Neural cell (in vitro differentiated cells): ENCODE measurements around the gene ENPP7. TPM values are rescaled to one million over a fixed set of nuclear protein-coding genes. Genes with fewer than 3 reads are reported as not detected.

Source experiments
- H2AFZ ChIP-seq: fragments of 200-600, 300-800 bp; sonication (generic), shearing (Covaris generic); 2 replicates; pipeline ENCODE4 v1.6.0; 2014; ENCODE audit warnings: low read depth, mild to moderate bottlenecking, antibody characterized with exemption, low read length, moderate library complexity
- H3F3A ChIP-seq: fragments of 200-600 bp; shearing (Covaris generic); 2 replicates; pipeline ENCODE4 v1.6.1; 2016; ENCODE audit warnings: mild to moderate bottlenecking, moderate library complexity, mixed read lengths, antibody characterized with exemption, low read length; ENCODE audit not compliant: insufficient read depth, poor library complexity, severe bottlenecking
- H3K27ac ChIP-seq: fragments of 200-600, 300-800 bp; sonication (generic), shearing (Covaris generic); 2 replicates; pipeline ENCODE4 v1.5.1; 2014; ENCODE audit warnings: mild to moderate bottlenecking, low read length, moderate library complexity
- H3K27me3 ChIP-seq: fragments of 300-800, 200-600 bp; sonication (generic), shearing (Covaris generic); 2 replicates; pipeline ENCODE4 v1.6.0; 2014; ENCODE audit warnings: mild to moderate bottlenecking, low read depth, low read length, moderate library complexity; ENCODE audit not compliant: insufficient read depth
- H3K36me3 ChIP-seq: fragments of 300-800, 200-600 bp; sonication (generic), shearing (Covaris generic); 2 replicates; pipeline ENCODE4 v1.5.1; 2014; ENCODE audit warnings: mild to moderate bottlenecking, antibody characterized with exemption, low read length, moderate library complexity; ENCODE audit not compliant: insufficient read depth
- H3K4me2 ChIP-seq: fragments of 300-800, 200-600 bp; sonication (generic), shearing (Covaris generic); 2 replicates; pipeline ENCODE4 v1.6.0; 2014; ENCODE audit warnings: mild to moderate bottlenecking, low read length
- H3K4me3 ChIP-seq: fragments of 300-800, 200-600 bp; sonication (generic), shearing (Covaris generic); 2 replicates; pipeline ENCODE4 v1.5.1; 2014; ENCODE audit warnings: mild to moderate bottlenecking, low read length, moderate library complexity
- H3K79me2 ChIP-seq: fragments of 200-600 bp; shearing (Covaris generic); replicated peaks from 2 replicates; pipeline ENCODE4 v1.6.0; 2014; ENCODE audit warnings: mild to moderate bottlenecking, low read length, moderate library complexity; ENCODE audit not compliant: insufficient read depth
- H3K9ac ChIP-seq: fragments of 300-800, 200-600 bp; sonication (generic), shearing (Covaris generic); 2 replicates; pipeline ENCODE4 v1.6.1; 2016; ENCODE audit warnings: mild to moderate bottlenecking, low read length, mixed read lengths
- H3K9me2 ChIP-seq: fragments of 200-600 bp; shearing (Covaris generic); 2 replicates; pipeline ENCODE4 v1.6.1; 2016; ENCODE audit warnings: mild to moderate bottlenecking, low read length, mixed read lengths; ENCODE audit not compliant: insufficient read depth
- H3K9me3 ChIP-seq: fragments of 200-600, 300-800 bp; sonication (generic), shearing (Covaris generic); 2 replicates; pipeline ENCODE4 v1.6.1; 2016; ENCODE audit warnings: mild to moderate bottlenecking, mixed run types, low read length, moderate library complexity, mixed read lengths
- H4K20me1 ChIP-seq: fragments of 200-600 bp; shearing (Covaris generic); 2 replicates; pipeline ENCODE4 v1.6.1; 2016; ENCODE audit warnings: mild to moderate bottlenecking, mixed run types; ENCODE audit not compliant: insufficient read depth
- EP300 ChIP-seq: fragments of 450-650 bp; conservative IDR thresholded peaks from 2 replicates; pipeline ENCODE4 v1.6.1; 2014; ENCODE audit warnings: antibody characterized with exemption, mild to moderate bottlenecking, moderate library complexity; ENCODE audit not compliant: poor library complexity, severe bottlenecking
- EZH2 ChIP-seq: fragments of 200-600, 300-800 bp; shearing (Covaris generic), sonication (generic); IDR thresholded peaks from 2 replicates; pipeline ENCODE4 v1.6.1; 2014; ENCODE audit warnings: antibody characterized with exemption, low read length, borderline replicate concordance, mild to moderate bottlenecking; ENCODE audit not compliant: insufficient read depth, poor library complexity, severe bottlenecking
- MXI1 ChIP-seq: fragments of 450-650 bp; conservative IDR thresholded peaks from 2 replicates; pipeline ENCODE4 v1.6.1; 2014; ENCODE audit warnings: antibody characterized with exemption, mild to moderate bottlenecking; ENCODE audit not compliant: poor library complexity, severe bottlenecking
- POLR2AphosphoS5 ChIP-seq: IDR thresholded peaks from 2 replicates; pipeline ENCODE4 v1.6.1; 2012
- RAD21 ChIP-seq: fragments of 450-650 bp; conservative IDR thresholded peaks from 2 replicates; pipeline ENCODE4 v1.6.1; 2014; ENCODE audit warnings: antibody characterized with exemption, mild to moderate bottlenecking, moderate library complexity
- REST ChIP-seq: IDR thresholded peaks from 2 replicates; pipeline ENCODE4 v1.6.1; 2012; ENCODE audit warnings: borderline replicate concordance
- SMC3 ChIP-seq: fragments of 450-650 bp; conservative IDR thresholded peaks from 2 replicates; pipeline ENCODE4 v1.6.1; 2014; ENCODE audit warnings: antibody characterized with exemption, mild to moderate bottlenecking, moderate library complexity; ENCODE audit not compliant: poor library complexity
- TAF1 ChIP-seq: IDR thresholded peaks from 2 replicates; pipeline ENCODE4 v1.6.1; 2012; ENCODE audit warnings: low read depth
- polyA plus RNA-seq: library from polyadenylated mRNA; depleted of rRNA; stranded (reverse); fragments of >200 nt; gene quantifications from 2 replicates; pipeline ENCODE4 v1.2.3, GENCODE V29; 2014
- TF ChIP-seq, protein P1 (sequence below): fragments of 450-650 bp; IDR thresholded peaks from 2 replicates; pipeline ENCODE4 v1.5.1; 2014; ENCODE audit warnings: antibody characterized with exemption, mild to moderate bottlenecking, moderate library complexity; ENCODE audit not compliant: poor library complexity, severe bottlenecking

Gene ENPP7
- polyA plus RNA-seq, 1 donor from 2014 or later: not detected

DNA sequence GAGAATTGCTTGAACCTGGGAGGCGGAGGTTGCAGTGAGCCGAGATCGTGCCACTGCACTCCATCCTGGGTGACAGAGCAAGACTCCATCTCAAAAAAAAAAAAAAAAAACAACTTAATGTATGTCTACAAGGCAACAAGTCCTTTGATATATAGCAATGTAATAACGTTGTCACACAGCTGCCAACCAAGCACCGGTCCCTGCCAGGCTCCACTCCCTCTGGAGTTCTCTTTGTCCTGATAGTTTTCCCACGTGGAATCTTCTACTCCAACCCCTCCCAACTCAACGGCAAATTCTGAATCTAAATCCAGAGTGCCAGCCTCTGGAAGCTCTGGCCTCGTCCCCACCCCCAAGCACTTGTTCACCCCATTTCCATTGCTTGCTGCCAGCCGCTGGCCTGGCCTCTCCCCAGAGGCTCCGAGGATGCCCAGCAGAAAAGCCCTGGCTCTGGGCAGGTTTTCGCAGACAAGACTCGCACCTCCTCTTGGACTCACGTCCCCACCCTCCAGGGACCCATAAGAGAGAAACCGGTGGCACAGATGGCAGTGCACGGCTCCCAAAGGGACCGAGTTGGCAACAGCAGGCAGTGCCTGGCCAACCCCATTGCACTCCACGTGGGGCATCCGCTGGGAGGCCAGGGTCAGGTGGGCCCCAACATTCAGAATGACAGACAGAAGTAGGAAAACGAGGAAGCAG, 31.3 kb downstream of the ENPP7 start:
- Histone ChIP-seq H3K9me2 (no peaks in the 10 kb centered on the region), H3F3A (no peaks in the 10 kb centered on the region), H3K9ac (no peak overlapping the region), H3K9me3 (no peaks in the 10 kb centered on the region), H3K79me2 (no peaks in the 10 kb centered on the region), H3K36me3 (no peaks in the 10 kb centered on the region), H3K27me3 (no peaks in the 10 kb centered on the region), H4K20me1 (no peaks in the 10 kb centered on the region), H3K27ac (no peak overlapping the region), H2AFZ (no peak overlapping the region), H3K4me3 (no peak overlapping the region), H3K4me2 (no peak overlapping the region)
- TF ChIP-seq TAF1 (no peak), EZH2 (no peak), SMC3 (no peak), RAD21 (no peak), REST (no peak)
- TF ChIP-seq, protein P1, sequence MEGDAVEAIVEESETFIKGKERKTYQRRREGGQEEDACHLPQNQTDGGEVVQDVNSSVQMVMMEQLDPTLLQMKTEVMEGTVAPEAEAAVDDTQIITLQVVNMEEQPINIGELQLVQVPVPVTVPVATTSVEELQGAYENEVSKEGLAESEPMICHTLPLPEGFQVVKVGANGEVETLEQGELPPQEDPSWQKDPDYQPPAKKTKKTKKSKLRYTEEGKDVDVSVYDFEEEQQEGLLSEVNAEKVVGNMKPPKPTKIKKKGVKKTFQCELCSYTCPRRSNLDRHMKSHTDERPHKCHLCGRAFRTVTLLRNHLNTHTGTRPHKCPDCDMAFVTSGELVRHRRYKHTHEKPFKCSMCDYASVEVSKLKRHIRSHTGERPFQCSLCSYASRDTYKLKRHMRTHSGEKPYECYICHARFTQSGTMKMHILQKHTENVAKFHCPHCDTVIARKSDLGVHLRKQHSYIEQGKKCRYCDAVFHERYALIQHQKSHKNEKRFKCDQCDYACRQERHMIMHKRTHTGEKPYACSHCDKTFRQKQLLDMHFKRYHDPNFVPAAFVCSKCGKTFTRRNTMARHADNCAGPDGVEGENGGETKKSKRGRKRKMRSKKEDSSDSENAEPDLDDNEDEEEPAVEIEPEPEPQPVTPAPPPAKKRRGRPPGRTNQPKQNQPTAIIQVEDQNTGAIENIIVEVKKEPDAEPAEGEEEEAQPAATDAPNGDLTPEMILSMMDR: no peak

GRCh38 chr17:79765708-79766107, 35.0 kb downstream of the ENPP7 start:
- Histone ChIP-seq H4K20me1 (no peaks in the 10 kb centered on the region), H3K79me2 (no peaks in the 10 kb centered on the region), H3K4me2 (no peak overlapping the region), H3K9ac (no peak overlapping the region), H3K4me3 (no peak overlapping the region), H3K9me2 (no peaks in the 10 kb centered on the region), H2AFZ (no peak overlapping the region), H3F3A (no peaks in the 10 kb centered on the region), H3K36me3 (no peaks in the 10 kb centered on the region), H3K27ac (no peak overlapping the region), H3K9me3 (no peaks in the 10 kb centered on the region), H3K27me3 (no peaks in the 10 kb centered on the region)
- TF ChIP-seq MXI1 (no peak), RAD21 (no peak), EP300 (no peak), EZH2 (no peak), POLR2AphosphoS5 (no peak), SMC3 (no peak)
